ENCODE measurements around the gene KCNN1.
"Not testable (repeated sequence)": the region's sequence is repeated elsewhere in the genome, so short reads cannot be mapped to it uniquely, and the experiment has no call there.

The KCNN1 gene

DNA sequence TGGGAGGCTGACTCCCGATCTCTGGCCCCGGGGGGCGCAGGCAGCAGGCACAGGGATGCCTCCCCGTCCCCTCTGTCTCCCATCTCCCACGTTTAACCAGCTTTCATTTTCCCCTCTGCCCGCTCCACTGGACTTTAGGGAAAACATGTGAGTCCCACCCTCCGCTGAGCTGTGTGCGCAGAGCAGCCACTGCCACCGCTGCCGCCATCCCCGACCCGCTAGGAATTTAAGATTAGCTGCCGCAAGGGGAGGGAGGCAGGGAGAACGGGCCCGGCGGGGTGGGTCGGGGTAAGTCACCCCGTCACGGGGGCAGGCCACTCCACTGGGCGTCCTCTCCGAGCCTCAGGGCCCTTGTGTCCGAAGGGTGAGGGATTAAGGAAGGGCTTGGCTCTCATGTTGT lies 15.5 kb downstream of the KCNN1 start:
- TF ChIP-seq POLR2AphosphoS5 (IDR thresholded peaks at IDR 0.05; ENCODE audit: low read depth) (no peak), GABPA (IDR thresholded peaks at IDR 0.05; ENCODE audit: low read depth) (no peak), SPI1 (IDR thresholded peaks at IDR 0.05; ENCODE audit: borderline replicate concordance, low read depth) (no peak)
- TF ChIP-seq, protein P1, sequence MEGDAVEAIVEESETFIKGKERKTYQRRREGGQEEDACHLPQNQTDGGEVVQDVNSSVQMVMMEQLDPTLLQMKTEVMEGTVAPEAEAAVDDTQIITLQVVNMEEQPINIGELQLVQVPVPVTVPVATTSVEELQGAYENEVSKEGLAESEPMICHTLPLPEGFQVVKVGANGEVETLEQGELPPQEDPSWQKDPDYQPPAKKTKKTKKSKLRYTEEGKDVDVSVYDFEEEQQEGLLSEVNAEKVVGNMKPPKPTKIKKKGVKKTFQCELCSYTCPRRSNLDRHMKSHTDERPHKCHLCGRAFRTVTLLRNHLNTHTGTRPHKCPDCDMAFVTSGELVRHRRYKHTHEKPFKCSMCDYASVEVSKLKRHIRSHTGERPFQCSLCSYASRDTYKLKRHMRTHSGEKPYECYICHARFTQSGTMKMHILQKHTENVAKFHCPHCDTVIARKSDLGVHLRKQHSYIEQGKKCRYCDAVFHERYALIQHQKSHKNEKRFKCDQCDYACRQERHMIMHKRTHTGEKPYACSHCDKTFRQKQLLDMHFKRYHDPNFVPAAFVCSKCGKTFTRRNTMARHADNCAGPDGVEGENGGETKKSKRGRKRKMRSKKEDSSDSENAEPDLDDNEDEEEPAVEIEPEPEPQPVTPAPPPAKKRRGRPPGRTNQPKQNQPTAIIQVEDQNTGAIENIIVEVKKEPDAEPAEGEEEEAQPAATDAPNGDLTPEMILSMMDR (IDR thresholded peaks at IDR 0.05; ENCODE audit: insufficient read depth, low read length) = no peak
- TF ChIP-seq, protein P2, sequence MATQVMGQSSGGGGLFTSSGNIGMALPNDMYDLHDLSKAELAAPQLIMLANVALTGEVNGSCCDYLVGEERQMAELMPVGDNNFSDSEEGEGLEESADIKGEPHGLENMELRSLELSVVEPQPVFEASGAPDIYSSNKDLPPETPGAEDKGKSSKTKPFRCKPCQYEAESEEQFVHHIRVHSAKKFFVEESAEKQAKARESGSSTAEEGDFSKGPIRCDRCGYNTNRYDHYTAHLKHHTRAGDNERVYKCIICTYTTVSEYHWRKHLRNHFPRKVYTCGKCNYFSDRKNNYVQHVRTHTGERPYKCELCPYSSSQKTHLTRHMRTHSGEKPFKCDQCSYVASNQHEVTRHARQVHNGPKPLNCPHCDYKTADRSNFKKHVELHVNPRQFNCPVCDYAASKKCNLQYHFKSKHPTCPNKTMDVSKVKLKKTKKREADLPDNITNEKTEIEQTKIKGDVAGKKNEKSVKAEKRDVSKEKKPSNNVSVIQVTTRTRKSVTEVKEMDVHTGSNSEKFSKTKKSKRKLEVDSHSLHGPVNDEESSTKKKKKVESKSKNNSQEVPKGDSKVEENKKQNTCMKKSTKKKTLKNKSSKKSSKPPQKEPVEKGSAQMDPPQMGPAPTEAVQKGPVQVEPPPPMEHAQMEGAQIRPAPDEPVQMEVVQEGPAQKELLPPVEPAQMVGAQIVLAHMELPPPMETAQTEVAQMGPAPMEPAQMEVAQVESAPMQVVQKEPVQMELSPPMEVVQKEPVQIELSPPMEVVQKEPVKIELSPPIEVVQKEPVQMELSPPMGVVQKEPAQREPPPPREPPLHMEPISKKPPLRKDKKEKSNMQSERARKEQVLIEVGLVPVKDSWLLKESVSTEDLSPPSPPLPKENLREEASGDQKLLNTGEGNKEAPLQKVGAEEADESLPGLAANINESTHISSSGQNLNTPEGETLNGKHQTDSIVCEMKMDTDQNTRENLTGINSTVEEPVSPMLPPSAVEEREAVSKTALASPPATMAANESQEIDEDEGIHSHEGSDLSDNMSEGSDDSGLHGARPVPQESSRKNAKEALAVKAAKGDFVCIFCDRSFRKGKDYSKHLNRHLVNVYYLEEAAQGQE (IDR thresholded peaks at IDR 0.05; ENCODE audit: insufficient replicate concordance, low read depth) = no peak
- Histone ChIP-seq H3K4me3 (replicated peaks; ENCODE audit: insufficient read depth, low read length) (no peak overlapping the region), H3K27ac (replicated peaks) (no peak overlapping the region), H3K27me3 (ENCODE audit: insufficient read depth, poor library complexity, severe bottlenecking) (no peaks in the 10 kb centered on the region)
- DNase-seq (ENCODE audit: low read depth in 1 of 2, low spot score in 1 of 2) = no peak

DNA sequence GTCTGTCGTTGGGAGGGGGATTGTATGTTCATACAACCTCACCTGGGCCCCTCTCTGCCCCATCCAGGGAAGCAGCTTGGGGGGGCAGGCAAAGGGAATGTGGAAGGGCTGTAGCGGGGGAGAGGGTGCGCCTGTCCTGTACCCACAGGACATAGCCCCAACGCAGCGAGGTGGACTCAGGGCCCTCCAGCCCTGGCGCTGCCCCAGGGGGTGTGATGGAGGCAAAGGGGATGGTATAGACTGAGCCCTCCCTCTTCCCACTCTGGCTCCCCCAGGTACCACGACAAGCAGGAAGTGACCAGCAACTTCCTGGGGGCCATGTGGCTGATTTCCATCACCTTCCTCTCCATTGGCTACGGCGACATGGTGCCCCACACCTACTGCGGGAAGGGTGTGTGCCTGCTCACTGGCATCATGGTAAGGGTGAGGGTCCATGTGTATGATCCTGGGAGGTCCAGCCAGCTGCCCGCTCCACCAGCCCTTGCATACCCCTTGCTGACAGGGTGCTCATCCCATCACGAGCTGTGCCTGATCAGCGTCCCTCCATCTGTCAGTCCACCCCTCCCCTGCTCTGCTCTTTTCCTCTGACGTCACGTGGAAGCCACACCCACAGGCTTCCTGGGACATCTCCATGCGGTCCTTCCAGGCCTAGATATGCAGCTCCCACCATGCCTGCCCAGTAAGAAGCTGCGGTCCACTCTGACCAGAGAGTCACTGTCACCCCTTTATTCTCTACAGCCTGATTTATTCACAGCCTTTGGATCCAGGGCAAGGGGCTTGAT lies 18.3 kb downstream of the KCNN1 start:
- no peak for TF ChIP-seq SPI1 (IDR thresholded peaks at IDR 0.05; ENCODE audit: borderline replicate concordance, low read depth)
- no peak for TF ChIP-seq POLR2AphosphoS5 (IDR thresholded peaks at IDR 0.05; ENCODE audit: low read depth)
- TF ChIP-seq, protein P2 (IDR thresholded peaks at IDR 0.05; ENCODE audit: insufficient replicate concordance, low read depth) = no peak
- no peak for TF ChIP-seq GABPA (IDR thresholded peaks at IDR 0.05; ENCODE audit: low read depth)
- TF ChIP-seq, protein P1 (IDR thresholded peaks at IDR 0.05; ENCODE audit: insufficient read depth, low read length) = no peak
- Histone ChIP-seq H3K27me3 (ENCODE audit: insufficient read depth, poor library complexity, severe bottlenecking) (no peaks in the 10 kb centered on the region), H3K4me3 (replicated peaks; ENCODE audit: insufficient read depth, low read length) (no peak overlapping the region), H3K27ac (replicated peaks) (no peak overlapping the region)
- DNase-seq (ENCODE audit: low read depth in 1 of 2, low spot score in 1 of 2) = no peak

DNA sequence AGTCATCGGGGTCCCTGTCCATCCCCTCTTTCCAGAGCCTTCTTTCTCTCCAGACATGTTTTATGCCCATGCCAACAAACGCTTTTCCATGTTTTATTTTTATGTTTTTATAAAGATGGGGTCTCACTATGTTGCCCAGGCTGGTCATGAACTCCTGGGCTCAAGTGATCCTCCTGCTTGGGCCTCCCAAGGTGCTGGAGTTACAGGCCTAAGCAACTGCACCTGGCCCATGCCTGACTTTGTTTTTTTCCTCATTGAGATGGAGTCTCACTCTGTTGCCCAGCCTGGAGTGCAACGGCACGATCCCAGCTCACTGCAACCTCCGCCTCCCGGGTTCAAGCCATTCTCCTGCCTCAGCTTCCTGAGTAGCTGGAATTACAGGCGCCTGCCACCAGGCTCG lies 19.7 kb downstream of the KCNN1 start:
- not testable (repeated sequence) for H3K4me3 ChIP-seq (replicated peaks; ENCODE audit: insufficient read depth, low read length); H3K27ac ChIP-seq (replicated peaks); H3K27me3 ChIP-seq (ENCODE audit: insufficient read depth, poor library complexity, severe bottlenecking); DNase-seq (ENCODE audit: low read depth in 1 of 2, low spot score in 1 of 2)

DNA sequence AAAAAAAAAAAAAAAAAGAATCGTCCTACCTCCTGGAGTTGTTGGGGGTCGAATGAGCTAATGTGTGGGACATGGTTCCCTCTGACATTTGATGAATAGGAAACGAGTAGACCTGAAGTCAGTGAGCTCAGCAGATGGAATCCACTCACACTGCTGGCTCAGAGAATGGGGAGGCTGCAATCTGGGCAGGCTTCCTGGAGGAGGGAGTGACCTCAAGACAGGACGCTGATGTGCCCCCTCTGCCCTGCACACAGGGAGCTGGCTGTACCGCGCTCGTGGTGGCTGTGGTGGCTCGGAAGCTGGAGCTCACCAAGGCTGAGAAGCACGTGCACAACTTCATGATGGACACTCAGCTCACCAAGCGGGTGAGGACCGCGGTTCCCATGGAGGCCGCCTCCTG lies 21.3 kb downstream of the KCNN1 start:
- TF ChIP-seq, protein P1 (IDR thresholded peaks at IDR 0.05; ENCODE audit: insufficient read depth, low read length) = no peak
- TF ChIP-seq, protein P2 (IDR thresholded peaks at IDR 0.05; ENCODE audit: insufficient replicate concordance, low read depth) = no peak
- TF ChIP-seq SPI1 (IDR thresholded peaks at IDR 0.05; ENCODE audit: borderline replicate concordance, low read depth) (no peak), POLR2AphosphoS5 (IDR thresholded peaks at IDR 0.05; ENCODE audit: low read depth) (no peak), GABPA (IDR thresholded peaks at IDR 0.05; ENCODE audit: low read depth) (no peak)
- Histone ChIP-seq H3K27ac (replicated peaks) (no peak overlapping the region), H3K27me3 (ENCODE audit: insufficient read depth, poor library complexity, severe bottlenecking) (no peaks in the 10 kb centered on the region), H3K4me3 (replicated peaks; ENCODE audit: insufficient read depth, low read length) (no peak overlapping the region)
- no peak for DNase-seq (ENCODE audit: low read depth in 1 of 2, low spot score in 1 of 2)
